ENCODE measurements around the gene STKLD1.

Gene STKLD1

GRCh38 chr9:133375116-133375723 lies 946 bp upstream of the STKLD1 start (continued):
- TF ChIP-seq INSM2 (tag by site-specific recombination; IDR thresholded peaks at IDR 0.05) (no peak), ZNF549 (tag by site-specific recombination; IDR thresholded peaks at IDR 0.05) (no peak), ZNF169 (tag by site-specific recombination; IDR thresholded peaks at IDR 0.05) (no peak), GLIS2 (tag by site-specific recombination; IDR thresholded peaks at IDR 0.05) (peak; percentile 67), ZBTB11 (tag by site-specific recombination; conservative IDR thresholded peaks at IDR 0.05; ENCODE audit: low read depth) (peak; percentile 23; the same call in 1 of the 2 replicates), ZNF404 (tag by site-specific recombination; IDR thresholded peaks at IDR 0.05) (no peak), KLF10 (tag by site-specific recombination; IDR thresholded peaks at IDR 0.05) (no peak), ZNF2 (tag by site-specific recombination; IDR thresholded peaks at IDR 0.05) (no peak), GFI1B (tag by site-specific recombination; IDR thresholded peaks at IDR 0.05) (no peak), PRDM4 (tag by site-specific recombination; IDR thresholded peaks at IDR 0.05) (no peak), ZNF639 (tag by site-specific recombination; IDR thresholded peaks at IDR 0.05) (no peak), ZNF311 (tag by site-specific recombination; IDR thresholded peaks at IDR 0.05; ENCODE audit: borderline replicate concordance) (no peak), ZNF521 (tag by site-specific recombination; IDR thresholded peaks at IDR 0.05) (no peak), BCL6B (tag by site-specific recombination; IDR thresholded peaks at IDR 0.05) (no peak), ZNF112 (tag by site-specific recombination; IDR thresholded peaks at IDR 0.05) (no peak), ZNF174 (tag by site-specific recombination; IDR thresholded peaks at IDR 0.05) (no peak), ZNF660 (tag by site-specific recombination; IDR thresholded peaks at IDR 0.05) (no peak), ZNF692 (tag by site-specific recombination; IDR thresholded peaks at IDR 0.05) (no peak), ZNF274 (IDR thresholded peaks at IDR 0.05; ENCODE audit: low read length) (no peak), ZNF274 (tag by site-specific recombination; IDR thresholded peaks at IDR 0.05; ENCODE audit: borderline replicate concordance) (no peak), ZNF366 (tag by site-specific recombination; conservative IDR thresholded peaks at IDR 0.05) (no peak), ZNF530 (tag by site-specific recombination; IDR thresholded peaks at IDR 0.05; ENCODE audit: low read depth) (no peak)
- TF ChIP-seq, protein P1, sequence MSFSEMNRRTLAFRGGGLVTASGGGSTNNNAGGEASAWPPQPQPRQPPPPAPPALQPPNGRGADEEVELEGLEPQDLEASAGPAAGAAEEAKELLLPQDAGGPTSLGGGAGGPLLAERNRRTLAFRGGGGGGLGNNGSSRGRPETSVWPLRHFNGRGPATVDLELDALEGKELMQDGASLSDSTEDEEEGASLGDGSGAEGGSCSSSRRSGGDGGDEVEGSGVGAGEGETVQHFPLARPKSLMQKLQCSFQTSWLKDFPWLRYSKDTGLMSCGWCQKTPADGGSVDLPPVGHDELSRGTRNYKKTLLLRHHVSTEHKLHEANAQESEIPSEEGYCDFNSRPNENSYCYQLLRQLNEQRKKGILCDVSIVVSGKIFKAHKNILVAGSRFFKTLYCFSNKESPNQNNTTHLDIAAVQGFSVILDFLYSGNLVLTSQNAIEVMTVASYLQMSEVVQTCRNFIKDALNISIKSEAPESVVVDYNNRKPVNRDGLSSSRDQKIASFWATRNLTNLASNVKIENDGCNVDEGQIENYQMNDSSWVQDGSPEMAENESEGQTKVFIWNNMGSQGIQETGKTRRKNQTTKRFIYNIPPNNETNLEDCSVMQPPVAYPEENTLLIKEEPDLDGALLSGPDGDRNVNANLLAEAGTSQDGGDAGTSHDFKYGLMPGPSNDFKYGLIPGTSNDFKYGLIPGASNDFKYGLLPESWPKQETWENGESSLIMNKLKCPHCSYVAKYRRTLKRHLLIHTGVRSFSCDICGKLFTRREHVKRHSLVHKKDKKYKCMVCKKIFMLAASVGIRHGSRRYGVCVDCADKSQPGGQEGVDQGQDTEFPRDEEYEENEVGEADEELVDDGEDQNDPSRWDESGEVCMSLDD (tag by site-specific recombination; IDR thresholded peaks at IDR 0.05): peak; percentile 59; the same call in 1 of the 2 replicates
- TF ChIP-seq, protein P2, sequence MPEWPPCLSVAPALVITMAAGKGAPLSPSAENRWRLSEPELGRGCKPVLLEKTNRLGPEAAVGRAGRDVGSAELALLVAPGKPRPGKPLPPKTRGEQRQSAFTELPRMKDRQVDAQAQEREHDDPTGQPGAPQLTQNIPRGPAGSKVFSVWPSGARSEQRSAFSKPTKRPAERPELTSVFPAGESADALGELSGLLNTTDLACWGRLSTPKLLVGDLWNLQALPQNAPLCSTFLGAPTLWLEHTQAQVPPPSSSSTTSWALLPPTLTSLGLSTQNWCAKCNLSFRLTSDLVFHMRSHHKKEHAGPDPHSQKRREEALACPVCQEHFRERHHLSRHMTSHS (tag by site-specific recombination; IDR thresholded peaks at IDR 0.05): no peak
